GM20000 (cell line): ENCODE results near the gene ACSS2.

Source experiments
- DNase-seq: peaks from one replicate; pipeline ENCODE4 v3.0.0; 2012; ENCODE audit warnings: low spot score
- CTCF ChIP-seq: IDR thresholded peaks from 2 replicates; pipeline ENCODE4 v1.5.1; 2012; ENCODE audit warnings: mild to moderate bottlenecking, control low read depth; ENCODE audit errors: extremely low read depth, missing control alignments

ACSS2 gene

GRCh38 chr20:34849778-34850177 is 26.6 kb upstream of the ACSS2 start:
- TF ChIP-seq CTCF = no peak
- no peak for DNase-seq

GRCh38 chr20:34850969-34851368 is 25.4 kb upstream of the ACSS2 start:
- no peak for TF ChIP-seq CTCF
- no peak for DNase-seq

GRCh38 chr20:34852298-34852697 is 24.1 kb upstream of the ACSS2 start:
- TF ChIP-seq CTCF = no peak
- DNase-seq = no peak

- no peak for DNase-seq
Measured at GRCh38 chr20:34859367-34859766, 17.0 kb upstream of the ACSS2 start.

GRCh38 chr20:34859826-34860545 is 16.4 kb upstream of the ACSS2 start:
- no peak for TF ChIP-seq CTCF
- DNase-seq = peak; percentile 16

More at GRCh38 chr20:34859367-34859766, 17.0 kb upstream of the ACSS2 start:
- no peak for TF ChIP-seq CTCF

- no peak for DNase-seq
- no peak for TF ChIP-seq CTCF
Measured at GRCh38 chr20:34861386-34862084, 14.9 kb upstream of the ACSS2 start.

GRCh38 chr20:34862724-34863123 is 13.7 kb upstream of the ACSS2 start:
- no peak for TF ChIP-seq CTCF
- no peak for DNase-seq
